Kasumi-1 (cell line): ENCODE data around the gene DLX4.
A peak's percentile ranks its signal among the peaks of the same experiment; 100 is the strongest.

Experiments used
- DNase-seq, 2 experiments: peaks; one replicate each; lab custom pipeline; 2025; lab: John Stamatoyannopoulos, UW

The DLX4 gene

DNA sequence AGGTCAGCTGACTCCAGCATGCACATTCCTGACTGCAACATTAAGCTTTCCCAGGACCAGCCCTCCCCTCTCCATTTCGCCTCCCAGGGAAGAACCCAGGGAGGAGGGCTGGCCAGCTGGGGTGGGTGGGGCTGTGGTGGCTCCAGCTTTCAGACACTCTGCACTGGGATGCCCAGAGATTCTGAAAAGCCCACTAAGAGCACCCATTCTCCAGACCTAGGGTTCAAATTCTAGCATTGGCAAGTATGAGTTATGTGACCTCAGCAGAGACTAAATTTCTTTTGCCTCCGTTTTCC is 18.2 kb downstream of the DLX4 start:
- no peak for DNase-seq

DNA sequence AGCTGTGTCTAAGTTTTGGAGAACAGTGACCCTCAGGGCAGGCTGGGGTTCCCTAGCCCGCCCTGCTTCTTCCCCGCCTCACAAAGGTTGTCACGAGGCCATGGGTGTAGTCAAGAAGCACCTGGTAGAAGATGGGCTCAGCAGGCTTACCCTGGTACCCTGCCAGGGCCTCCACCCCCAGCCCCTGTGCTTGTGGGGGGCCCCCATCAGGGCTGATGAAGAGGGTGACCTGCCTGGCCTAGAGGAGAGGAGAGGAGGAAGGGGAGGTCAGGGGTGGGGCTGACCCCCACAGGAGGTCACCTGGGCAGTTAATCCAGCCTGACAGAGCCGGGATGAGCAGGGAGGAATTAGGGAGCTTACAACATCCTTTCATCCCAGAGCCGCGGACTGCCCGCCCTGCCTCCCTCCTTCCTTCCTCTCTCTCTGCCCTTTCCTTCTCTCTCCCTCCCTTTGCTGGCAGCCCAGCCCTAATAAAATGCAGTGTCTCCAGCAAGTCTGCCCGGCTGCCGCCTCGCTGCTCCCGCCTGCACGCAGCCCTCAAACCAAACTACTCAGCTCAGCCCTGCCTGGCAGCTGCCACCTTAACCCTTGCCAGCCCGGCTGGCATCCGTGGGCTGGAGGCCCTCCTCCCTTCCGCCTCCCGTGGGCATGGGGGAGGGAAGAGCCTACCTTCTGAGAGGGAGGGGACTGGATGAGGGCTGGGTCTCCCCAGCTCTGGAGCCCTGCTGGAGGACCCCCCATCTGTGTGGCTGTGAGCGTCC is 18.9 kb downstream of the DLX4 start:
- DNase-seq, result peak; percentile 15 to 35

DNA sequence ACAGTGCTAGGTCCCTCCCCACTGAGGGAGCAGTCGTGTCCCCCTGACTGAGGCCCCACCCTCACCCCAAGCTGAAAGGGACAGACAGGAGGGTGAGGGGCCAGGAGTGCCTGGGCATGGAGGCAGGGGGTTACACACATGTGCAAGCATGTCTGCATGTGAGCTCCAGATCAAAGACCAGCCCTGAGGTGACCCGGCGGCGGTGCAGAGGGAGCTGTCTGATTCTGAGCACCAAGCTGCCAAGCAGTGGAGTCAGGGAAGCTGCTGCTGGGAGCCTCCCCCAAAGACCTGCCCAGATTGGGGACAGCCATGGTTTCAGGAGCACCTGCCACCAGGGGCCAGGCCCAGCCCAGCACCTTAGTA is 20.5 kb downstream of the DLX4 start:
- DNase-seq, result no peak

DNA sequence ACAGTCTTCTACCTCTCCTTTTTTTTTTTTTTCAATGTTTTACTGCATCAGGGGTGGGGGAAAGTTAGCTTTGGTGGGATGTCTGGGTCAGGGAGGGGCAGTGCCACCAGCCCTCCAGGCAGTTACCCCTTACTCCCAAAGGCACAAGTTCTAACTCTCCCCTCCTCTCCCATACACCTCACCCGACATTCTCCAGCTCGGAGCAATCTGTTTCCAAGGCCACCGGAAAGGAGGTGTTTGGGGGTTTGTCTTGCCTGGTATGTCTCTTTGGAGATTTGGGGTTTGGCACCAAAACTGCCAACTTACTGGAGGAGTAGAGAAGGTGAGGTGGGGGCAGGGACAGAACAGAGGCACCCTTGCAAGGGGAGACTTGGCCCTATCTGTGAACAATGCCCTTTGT is 21.3 kb downstream of the DLX4 start:
- DNase-seq, result no peak

DNA sequence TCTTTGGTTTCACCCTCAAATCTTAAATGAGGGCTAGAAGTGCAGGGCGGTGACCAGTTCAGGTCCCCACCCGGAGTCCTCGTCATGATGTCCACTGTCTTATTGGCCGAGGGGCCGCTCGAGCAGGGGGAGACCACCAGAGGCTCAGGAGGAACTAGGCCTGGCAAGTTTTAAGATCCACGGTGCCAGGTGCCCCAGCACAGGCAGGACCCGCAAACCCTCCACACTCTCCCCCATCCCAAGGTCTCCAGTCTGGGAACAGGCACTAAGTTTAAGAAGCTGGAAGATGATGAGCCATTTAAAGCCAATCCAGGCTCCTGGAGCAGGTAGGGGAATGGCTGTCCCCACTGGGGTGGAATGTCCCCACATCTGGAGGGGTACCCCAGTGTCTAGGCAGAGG is 21.9 kb downstream of the DLX4 start:
- DNase-seq, result no peak

DNA sequence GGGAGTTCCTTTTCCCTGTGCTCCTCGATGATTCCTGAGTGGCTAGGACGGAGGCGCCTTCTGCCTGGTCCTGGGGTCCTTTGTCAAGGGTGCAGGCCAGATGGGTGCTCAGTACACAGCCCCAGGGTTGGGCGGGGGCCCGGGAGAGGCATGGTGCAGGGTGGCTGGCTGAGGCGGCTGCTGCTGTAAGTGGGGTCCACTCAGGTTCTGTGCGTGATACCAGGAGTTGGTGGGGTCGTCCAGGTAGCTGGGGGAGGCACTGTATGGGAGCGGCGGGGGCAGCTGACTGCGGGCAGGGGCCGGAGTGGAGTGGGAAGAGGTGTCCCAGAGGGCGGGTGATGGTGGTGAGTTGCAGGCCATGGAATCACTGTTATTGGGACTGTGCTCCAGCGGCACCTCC is 22.4 kb downstream of the DLX4 start:
- DNase-seq, result no peak

DNA sequence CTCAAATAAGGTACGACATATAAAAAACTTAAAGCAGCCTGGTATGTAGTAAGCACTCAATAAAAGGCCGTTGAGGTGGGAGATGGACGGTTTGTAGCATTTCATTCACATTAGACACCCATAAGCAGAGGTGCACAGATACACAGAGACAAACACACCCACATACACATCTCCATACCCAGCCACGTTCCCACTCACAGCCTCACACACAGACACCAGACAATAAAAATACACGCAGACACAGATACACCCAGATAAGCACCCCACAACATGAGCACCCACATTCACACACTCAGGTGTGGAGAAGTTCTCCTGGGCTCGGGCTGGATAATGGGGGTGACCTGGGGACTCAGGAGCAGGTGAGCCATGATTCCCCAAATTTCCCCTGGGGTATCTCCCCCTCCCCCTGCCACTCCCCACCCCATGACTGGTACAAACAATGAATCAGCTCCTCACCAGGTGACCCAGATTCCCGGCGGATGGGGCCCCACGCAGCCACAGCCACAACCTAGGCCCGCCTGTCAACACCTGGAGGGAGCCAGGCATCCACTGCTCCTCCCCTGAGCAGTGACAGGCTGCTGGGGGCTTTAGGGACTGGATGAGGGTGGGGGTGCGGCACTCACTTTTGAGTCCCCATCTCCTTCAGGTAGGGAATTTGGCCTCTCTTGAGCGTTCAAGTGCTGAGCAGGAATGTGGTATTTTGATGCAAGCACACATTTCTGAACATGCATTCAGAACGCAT is 23.4 kb downstream of the DLX4 start:
- DNase-seq, result no peak

DNA sequence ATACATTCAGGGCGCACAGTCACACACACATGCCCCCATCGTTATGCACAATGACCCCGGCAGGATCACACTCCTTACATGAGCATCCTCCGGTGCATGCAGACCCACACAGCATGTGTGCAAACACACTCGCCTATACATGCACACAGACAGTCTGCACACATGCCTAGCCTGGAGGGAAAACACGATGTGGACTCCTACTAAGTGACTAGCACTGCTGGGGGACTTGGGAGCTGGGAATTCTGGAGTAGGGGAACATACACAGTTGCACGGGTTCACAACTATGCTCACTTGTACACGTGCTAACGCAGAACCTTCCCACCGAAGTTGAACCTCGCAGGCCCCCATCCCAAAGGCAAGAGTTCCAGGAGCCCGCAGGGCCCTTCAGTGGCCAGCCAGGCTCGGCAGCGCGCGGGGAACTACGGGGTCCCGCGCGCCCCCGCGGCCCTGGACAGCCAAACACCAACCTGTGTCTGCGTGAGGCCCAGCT is 24.0 kb downstream of the DLX4 start:
- DNase-seq, result no peak

DNA sequence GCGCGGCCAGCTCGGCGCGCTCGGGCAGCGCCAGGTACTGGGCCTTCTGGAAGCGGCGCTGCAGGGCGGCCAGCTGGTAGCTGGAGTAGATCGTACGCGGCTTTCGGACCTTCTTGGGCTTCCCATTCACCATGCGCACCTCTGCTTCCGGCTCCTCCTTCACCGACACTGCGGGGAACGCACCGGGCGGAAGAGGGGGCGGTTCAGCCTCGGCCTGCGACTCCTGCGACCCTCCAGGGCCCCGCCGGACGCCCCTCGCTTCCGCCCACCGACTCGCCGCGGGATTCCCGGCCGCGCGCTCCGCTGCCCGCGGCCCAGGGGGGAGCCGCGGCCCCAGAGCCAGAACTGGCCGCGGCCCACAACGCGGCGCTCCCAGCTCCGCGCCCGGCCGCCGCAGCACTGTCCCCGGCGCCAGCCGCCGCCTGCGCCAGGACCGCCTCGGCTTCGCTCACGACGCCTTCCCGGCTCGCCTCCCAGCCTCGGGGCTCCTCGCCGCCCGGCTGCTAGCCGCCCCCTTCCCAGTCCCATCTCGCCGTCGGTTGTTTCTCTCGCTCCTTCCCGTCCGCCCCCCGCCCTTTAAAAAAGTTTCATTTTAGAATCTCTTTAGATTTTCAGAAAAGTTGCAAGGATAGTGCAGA is 24.6 kb downstream of the DLX4 start:
- DNase-seq, result no peak

DNA sequence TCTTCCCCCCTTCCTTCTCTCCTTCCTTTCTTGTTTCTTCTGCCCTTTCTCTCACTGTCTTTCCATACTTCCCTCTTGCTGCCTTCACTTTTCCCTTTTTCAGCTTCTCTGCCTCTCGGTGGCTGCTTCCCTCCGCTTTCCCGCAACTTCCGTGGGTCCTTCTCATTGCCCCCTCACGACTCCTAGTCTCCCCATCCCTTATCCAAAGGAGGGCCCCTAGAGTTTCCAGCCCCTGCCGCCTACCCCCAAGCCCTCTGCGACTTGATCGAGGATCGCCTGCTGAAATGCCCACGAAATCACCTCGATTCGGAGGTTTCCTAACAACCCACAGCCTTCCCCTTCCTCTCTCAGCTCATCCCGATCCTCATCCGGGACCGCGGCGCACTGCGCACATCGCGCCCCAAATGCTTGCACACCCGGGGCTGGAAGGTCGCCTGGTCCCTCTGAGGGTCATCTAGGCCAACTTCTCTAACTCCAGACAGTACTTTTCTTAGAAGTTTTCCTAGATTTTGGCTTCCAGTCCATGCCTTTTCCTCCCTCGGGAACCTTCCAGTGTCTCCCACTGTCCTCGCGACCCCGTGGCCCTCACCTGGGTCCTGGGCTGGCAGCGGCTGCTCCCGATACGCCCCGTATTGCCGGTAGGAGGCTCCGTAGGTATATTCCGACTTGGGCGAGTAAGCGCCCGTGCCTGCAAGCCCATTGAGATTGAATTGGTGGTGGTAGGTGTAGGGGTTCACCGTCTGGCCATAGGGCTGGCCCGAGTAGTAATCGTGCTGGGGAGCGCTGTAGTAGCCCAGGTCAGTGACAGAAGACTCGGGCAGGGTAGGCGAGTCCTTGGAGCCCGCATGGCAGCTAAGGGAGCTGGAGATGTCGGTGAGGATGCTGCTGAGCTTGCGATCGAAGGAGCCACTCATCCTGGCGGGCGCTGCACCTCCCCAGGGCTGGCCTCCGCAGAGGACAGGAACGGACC is 25.4 kb downstream of the DLX4 start:
- no peak for DNase-seq

DNA sequence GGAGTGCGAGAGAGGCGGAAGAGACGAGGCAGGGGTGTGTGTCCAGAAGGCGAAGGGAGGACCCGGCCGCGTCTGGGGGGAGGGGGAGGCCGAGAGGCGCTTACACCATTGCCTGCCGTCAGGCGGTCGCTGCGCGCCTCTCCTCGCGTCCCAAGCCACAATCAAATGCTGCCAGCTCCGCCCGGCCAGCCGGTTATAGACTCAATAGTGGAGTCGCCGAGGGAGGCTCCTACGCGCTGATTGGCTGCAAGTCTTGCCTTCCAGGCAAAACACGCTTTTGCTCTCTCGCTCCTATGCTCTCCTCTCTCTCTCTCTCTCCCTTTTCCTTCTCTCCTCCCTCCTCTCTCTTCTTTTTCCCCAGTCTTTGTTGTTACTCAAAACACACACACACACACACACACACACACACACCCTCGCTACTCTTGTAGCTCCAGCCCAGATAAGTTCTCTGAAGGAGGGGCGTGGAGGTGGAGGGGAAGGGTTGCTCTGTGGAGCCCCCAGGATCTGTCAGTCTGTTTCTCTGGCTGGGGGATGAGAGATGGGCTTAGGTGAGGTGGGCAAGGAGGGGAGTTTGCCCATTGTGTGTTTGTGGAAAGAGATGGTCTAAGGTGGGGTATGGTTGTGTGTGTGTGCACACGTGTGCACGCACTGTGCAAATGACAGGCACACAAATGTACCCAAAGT is 26.2 kb downstream of the DLX4 start, which contains the start of gene DLX3:
Gene DLX3 (minus strand): TSS at position 170 of the 684 bp plus-strand sequence. CDS start 226 bp downstream, outside the sequence.
- peak; percentile 27 to 34 for DNase-seq

DNA sequence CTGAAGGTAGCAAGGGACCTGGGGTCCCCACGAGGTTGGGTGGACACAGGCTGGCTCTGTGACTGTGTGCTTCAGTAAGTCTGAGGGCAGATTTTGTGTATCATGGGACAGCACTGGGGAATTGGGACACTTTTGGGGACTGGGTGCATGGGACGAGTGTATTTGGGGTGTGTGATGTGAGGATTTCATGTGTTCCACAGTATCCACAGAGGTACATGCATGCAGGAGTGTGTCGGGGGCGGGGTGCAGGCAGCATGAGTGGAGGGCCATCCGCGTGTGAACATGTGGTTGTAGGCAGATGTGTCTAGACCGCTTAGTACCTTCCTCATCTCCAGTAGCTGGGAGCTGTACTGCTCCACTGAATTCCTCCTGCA is 27.1 kb downstream of the DLX4 start:
- no peak for DNase-seq

DNA sequence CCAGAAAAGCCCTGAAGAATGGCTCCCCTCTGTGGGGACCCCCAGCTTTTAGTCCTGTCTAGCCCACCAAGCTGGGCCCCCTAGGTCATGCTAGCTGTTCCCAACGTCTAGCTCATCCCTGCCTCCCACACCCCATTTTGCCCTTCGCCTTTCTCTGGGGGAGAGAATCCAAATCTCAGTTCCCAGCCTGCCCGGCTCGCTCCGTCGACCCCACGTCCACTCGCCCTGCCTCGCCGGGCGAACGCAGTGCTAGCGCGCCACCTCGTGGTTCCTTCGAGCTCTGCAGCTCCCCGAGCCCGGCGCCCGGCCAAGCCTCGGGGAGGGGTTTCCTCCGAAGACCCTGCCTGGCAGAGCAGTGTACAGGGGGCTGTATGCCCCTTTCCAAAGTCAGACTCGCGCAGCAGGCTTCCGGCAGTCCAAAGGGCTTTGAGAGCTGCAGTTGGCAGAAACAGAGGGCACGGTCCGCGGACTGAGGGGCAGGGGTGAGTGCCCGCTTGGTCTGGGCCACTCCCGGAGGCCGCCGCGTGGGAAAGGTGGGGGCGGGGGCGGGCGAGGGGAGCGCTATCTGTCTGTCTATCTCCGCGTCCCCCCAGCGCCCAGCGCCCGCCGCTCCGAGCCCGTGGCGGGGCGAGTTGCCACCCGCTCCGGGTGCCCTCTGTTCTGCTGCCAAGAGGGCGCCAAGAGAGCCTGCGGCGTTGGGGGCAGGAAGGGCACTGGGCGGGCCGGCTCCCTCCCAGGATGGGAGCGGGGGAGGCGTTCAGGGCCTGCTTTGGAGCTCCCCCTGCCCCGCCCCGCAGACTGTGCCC is 27.7 kb downstream of the DLX4 start:
- DNase-seq, result peak; percentile 43 to 56

DNA sequence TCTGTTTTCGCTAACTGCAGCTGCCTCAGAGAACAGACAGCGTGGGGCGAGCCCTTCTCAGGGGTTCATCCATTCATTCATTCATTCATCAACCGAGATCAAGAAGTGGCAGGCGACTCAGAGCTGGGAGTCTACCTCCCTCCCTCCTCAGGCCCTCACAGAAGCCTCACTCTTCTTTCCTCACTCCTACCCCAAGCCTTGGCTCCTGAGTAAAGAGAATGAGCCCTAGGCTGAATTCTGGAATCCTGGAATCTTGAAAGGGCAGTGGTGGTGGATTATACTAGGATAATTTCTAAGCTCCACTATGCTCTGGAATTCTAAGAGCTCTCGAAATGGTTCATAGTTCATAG is 28.3 kb downstream of the DLX4 start:
- DNase-seq, result no peak

DNA sequence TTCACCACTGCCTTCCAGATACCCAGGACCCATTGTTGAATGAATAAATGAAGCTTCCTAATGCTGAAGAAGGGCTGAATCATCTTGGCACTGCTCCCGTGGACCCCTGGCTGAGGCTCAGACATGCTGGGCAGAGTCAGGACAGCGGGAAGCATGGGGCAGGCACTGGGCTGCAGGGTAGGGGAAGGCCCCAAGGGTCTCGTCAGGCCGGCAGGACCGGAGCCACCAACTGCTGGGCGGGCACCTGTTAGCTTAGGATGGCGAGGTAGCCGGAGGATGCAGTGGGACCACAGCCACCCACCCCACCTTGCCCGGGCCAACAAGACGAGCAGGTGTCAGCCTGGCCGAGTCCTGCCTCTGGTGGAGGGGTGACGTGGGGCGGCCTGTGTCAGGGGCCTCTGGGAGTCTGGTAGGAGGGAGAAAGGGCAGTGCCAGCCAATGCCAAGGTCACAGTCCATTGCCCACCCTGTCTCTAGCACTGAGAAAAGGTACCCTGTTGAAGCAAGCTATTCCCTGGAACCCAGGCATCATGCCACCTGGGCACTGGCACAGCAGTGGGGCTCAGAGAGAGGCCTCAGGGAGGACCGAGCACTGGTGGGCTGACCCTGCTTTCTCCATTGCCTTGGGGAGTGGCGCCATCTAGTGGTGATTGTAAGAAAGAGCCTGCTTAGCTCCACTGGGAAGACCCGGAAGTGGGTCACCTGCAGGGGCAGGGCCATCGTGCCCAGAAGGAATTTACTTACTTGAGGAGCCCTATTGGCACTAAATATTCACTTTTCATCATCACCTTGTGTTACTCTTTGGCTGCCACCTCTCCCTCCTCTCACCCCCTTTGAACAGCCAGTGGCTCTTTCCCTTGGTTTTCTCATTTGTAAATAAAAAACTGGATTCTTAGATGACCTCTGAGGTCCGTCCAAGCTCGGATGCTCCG is 29.0 kb downstream of the DLX4 start:
- DNase-seq, result peak; percentile 89 to 97

DNA sequence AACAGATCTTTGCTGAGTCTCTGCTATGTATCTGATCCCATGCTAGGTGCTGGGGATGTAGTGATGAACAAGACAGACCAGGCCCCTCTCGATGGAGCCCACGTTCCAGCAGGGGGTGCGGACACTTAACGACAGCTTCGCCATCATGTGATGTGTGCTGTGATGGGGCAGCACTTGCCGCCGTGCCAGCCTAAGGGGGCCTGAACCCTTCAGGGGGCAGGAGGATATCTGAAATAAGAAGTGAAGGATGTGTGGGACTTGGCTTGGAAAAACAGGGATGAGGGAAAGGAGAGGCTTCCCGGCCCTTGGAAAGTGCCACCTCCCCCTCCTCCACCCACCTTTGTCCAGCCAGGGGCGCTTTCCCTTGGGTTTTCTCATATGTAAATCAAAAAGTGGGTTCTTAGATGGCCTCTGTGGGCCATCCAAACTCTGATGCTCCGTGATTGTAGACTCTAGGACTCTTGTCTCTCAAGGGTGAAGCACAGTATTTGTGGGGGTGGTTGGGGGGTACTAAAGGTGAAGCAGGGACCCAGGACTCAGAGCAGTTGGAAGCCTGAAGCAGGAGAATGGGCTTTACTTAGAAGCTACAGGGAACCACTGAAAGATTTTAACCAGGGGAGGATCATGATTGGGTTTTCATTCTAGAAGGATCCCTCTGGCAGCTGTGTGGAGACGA is 30.0 kb downstream of the DLX4 start:
- DNase-seq, result no peak

DNA sequence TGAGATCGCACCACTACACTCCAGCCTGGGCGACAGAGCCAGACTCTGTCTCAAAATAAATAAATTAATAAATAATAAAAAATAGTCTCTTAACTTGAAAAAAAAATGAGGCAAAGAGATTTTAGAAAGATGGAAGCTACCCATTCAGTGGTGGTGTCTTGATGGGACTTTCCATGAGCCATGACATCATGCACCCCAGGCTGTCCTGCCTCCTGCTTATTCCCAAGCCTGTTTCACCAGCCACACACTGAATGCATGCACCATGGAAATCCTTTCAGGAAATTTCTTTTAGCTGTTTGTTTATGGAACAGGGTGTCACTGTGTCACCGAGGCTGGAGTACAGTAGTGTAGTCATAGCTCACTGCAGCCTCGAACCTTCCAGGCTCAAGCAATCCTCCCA is 34.9 kb downstream of the DLX4 start:
- no peak for DNase-seq

DNA sequence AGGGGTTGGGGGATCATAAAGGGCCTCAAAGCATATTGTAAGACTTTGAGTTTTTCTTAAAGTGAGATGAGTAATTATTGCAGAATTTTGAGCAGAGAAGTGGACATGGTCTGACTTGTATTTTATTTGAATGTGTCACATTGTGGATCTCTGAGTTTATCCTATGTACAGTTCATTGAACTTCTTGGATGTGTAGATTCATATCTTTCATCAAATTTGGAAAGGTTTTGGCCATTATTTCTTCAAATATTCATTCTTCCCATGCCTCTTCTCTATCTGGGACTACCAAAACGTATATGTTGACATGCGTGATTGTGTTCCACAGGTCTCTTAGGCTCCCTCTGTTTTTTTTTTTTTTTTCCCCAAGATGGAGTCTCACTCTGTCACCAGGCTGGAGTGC is 40.3 kb downstream of the DLX4 start:
- DNase-seq, result no peak

DNA sequence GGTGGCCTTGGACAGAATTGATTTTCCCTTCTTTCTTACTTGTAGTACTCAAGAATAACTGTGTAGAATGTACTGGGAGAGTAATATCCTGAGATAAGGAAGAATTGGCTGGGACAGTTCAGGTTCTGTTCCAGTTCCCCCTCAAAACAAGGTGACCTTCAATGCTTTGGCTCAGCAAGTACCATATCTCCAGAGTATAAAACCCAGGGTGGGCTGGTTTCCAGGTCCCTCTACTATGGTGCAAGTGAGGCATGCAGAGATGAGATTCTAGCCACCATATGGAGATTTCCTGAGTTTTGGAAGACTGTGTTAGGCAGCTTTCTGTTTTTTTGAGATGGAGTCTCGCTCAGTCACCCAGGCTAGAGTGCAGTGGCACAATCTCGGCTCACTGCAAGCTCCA is 44.1 kb downstream of the DLX4 start:
- no peak for DNase-seq
